Omental fat pad (tissue), 4 donors: Measurements from ENCODE around the gene SKIL. TPM values are rescaled to one million over a fixed set of nuclear protein-coding genes. Genes with fewer than 3 reads are reported as not detected.
A peak's percentile ranks its signal among the peaks of the same experiment; 100 is the strongest.

Source experiments
- ATAC-seq: fragments of 150-250 bp; one replicate; pipeline ENCODE4 v1.9.1; 2016; ENCODE audit warnings: mild to moderate bottlenecking, moderate library complexity; ENCODE audit not compliant: low FRiP score
- DNase-seq: peaks from one replicate; pipeline ENCODE4 v3.0.0-alpha.2; 2019; ENCODE audit warnings: low spot score
- CTCF ChIP-seq, 3 donors: fragments of 450-650 bp; IDR thresholded peaks; one replicate each; pipeline ENCODE4 v1.5.1; 2016 to 2017; ENCODE audit warnings: antibody characterized with exemption in 3 of 3, mild to moderate bottlenecking in 3 of 3, moderate library complexity in 2 of 3
- total RNA-seq, 4 donors: library from RNA; depleted of rRNA; stranded (reverse); fragments of >200 nt; gene quantifications; one replicate each; pipeline ENCODE4 v1.1.0, GENCODE V29; 2016

Gene SKIL
- total RNA-seq, 4 donors from 2014 or later, result 38.9 to 79.1 (median 54.9) TPM

GRCh38 chr3:170410428-170411029, 53.0 kb downstream of the SKIL start:
- no peak for DNase-seq
- no peak for ATAC-seq
- TF ChIP-seq CTCF (IDR thresholded peaks at IDR 0.05), result no peak

GRCh38 chr3:170413291-170413690, 55.8 kb downstream of the SKIL start:
- no peak for TF ChIP-seq CTCF (IDR thresholded peaks at IDR 0.05)
- DNase-seq (no peak), ATAC-seq (no peak)

GRCh38 chr3:170414202-170414663, 56.7 kb downstream of the SKIL start:
- DNase-seq, result no peak
- peak in 2 of 3 donors; percentile 47 to 80 for TF ChIP-seq CTCF (IDR thresholded peaks at IDR 0.05)
- peak; percentile 64 for ATAC-seq

- no peak for TF ChIP-seq CTCF (IDR thresholded peaks at IDR 0.05)
- DNase-seq (no peak), ATAC-seq (no peak)
Observed at GRCh38 chr3:170417090-170417489, 59.6 kb downstream of the SKIL start.

- no peak for TF ChIP-seq CTCF (IDR thresholded peaks at IDR 0.05)
- DNase-seq, result no peak
- ATAC-seq, result peak; percentile 76
Observed at GRCh38 chr3:170418422-170419398, 61.2 kb downstream of the SKIL start, which contains the start of gene CLDN11. TSS of gene CLDN11 (plus strand) at chr3:170418868. CDS start at chr3:170419067, 199 bp downstream.

- TF ChIP-seq CTCF (IDR thresholded peaks at IDR 0.05), result no peak
- ATAC-seq, result peak; percentile 56
- no peak for DNase-seq
Observed at GRCh38 chr3:170419557-170420087, 62.1 kb downstream of the SKIL start.
